HFF-Myc (cell line): ENCODE measurements around the gene NBPF10.
"Not testable (repeated sequence)": the region's sequence is repeated elsewhere in the genome, so short reads cannot be mapped to it uniquely, and the experiment has no call there.

Experiments used
- DNase-seq: peaks from one replicate; pipeline ENCODE4 v3.0.0-alpha.2; 2011; ENCODE audit warnings: low read depth; ENCODE audit errors: extremely low read depth
- H3K4me3 ChIP-seq: replicated peaks from 2 replicates; pipeline ENCODE4 v1.5.1; 2011; ENCODE audit warnings: low read depth, mild to moderate bottlenecking, control low read depth, low read length

NBPF10 gene, protein sequence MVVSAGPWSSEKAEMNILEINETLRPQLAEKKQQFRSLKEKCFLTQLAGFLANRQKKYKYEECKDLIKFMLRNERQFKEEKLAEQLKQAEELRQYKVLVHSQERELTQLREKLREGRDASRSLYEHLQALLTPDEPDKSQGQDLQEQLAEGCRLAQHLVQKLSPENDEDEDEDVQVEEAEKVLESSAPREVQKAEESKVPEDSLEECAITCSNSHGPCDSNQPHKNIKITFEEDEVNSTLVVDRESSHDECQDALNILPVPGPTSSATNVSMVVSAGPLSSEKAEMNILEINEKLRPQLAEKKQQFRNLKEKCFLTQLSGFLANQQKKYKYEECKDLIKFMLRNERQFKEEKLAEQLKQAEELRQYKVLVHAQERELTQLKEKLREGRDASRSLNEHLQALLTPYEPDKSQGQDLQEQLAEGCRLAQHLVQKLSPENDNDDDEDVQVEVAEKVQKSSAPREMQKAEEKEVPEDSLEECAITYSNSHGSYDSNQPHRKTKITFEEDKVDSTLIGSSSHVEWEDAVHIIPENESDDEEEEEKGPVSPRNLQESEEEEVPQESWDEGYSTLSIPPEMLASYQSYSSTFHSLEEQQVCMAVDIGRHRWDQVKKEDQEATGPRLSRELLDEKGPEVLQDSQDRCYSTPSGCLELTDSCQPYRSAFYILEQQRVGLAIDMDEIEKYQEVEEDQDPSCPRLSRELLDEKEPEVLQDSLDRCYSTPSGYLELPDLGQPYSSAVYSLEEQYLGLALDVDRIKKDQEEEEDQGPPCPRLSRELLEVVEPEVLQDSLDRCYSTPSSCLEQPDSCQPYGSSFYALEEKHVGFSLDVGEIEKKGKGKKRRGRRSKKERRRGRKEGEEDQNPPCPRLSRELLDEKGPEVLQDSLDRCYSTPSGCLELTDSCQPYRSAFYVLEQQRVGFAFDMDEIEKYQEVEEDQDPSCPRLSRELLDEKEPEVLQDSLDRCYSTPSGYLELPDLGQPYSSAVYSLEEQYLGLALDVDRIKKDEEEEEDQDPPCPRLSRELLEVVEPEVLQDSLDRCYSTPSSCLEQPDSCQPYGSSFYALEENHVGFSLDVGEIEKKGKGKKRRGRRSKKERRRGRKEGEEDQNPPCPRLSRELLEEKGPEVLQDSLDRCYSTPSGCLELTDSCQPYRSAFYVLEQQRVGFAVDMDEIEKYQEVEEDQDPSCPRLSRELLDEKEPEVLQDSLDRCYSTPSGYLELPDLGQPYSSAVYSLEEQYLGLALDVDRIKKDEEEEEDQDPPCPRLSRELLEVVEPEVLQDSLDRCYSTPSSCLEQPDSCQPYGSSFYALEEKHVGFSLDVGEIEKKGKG (N-terminal part only)

DNA sequence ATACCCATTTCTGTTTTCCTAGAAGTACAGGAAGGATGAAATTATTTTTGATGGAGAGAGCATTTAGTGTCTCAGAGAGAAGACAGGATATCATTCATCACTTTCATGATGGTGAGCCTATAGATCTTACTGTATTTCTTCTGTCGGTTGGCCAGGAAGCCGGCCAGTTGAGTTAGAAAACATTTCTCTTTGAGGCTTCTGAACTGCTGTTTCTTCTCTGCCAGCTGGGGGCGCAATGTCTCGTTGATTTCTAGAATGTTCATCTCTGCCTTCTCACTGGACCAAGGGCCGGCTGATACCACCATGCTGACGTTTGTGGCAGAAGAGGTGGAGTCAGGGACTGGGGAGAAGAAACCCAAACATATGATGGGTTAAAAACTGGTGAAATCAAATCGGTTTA, at the start of gene NBPF10:
TSS of gene NBPF10 (minus strand) at position 340 of the 400 bp plus-strand sequence. CDS start at position 305, 35 bp downstream.
- not testable (repeated sequence) for H3K4me3 ChIP-seq, DNase-seq

DNA sequence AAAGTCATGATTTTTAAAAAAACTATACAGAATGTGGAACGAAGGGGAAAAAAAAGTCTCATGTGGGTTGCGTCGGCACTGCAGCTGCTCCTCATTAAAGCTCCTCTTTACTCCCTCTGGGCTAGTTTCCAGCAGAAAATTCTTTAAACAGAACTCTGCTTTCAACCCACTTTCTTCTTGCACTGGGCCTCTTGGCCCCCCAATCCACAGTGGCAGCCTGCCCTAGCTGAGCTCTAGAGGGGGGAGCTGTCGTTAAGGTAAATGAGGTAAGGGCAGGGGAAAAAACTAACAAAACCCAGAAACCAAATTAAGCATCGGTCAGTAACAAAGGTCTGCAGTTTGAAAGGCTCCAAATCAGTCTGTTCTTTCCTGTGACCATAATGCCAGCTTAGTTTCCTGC, 29.9 kb upstream of the NBPF10 start:
- not testable (repeated sequence) for DNase-seq

DNA sequence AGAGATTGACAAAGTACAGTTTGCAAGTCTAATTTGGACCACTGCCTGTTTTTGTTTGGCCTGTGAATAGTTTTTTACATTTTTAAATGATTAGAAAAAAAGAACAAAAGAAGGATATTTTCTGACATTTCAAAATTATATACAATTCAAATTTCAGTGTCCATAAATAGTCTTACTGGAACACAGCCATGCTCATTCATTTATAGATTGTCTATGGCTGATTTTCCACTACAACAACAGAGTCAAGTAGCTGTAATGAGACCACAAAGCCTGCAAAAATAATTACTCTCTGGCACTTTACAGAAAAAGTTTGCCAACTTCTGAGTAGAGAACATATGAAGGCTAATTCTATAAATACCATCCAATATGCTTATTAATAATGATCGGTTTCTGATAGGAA, 23.1 kb upstream of the NBPF10 start:
- not testable (repeated sequence) for H3K4me3 ChIP-seq, DNase-seq

More for the DNA sequence above, 29.9 kb upstream of the NBPF10 start:
- not testable (repeated sequence) for H3K4me3 ChIP-seq

DNA sequence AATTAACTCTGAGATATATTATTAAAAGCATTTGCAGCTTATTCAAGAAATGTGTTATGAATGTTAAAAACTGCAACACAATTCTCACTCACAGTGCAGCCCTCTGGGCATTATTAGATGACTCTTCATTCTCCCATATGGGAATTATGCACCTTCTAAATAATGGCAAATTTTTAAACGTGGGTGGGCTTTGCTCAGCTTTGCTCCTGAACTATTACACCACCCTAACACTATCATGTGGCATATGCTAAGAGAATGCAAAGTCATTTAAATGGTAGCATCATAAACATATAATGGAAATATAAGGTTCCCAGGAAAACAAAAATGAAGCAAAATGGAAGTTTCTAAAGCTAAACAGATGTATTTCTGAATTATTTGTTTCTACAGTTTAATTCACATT, 22.7 kb upstream of the NBPF10 start:
- not testable (repeated sequence) for H3K4me3 ChIP-seq, DNase-seq
